GM18873 (cell line): ENCODE results near the gene SPPL2B.
"Not testable (repeated sequence)": the region's sequence is repeated elsewhere in the genome, so short reads cannot be mapped to it uniquely, and the experiment has no call there.

Experiments used
- ATAC-seq: cut with Tn5 transposase; IDR thresholded peaks from one replicate; pipeline ENCODE4 v1.9.1; 2021; ENCODE audit warnings: mild to moderate bottlenecking, moderate library complexity, moderate number of reproducible peaks; ENCODE audit not compliant: unreplicated experiment, low FRiP score

The SPPL2B gene

GRCh38 chr19:2336528-2337328 is 8.2 kb downstream of the SPPL2B start:
- ATAC-seq: no peak

- ATAC-seq: no peak
These were observed 8.8 kb downstream of the SPPL2B start for GRCh38 chr19:2337329-2337707.

GRCh38 chr19:2338055-2338615 is 9.7 kb downstream of the SPPL2B start:
- ATAC-seq: no peak

GRCh38 chr19:2338751-2339643 is 10.5 kb downstream of the SPPL2B start:
- no peak for ATAC-seq

- ATAC-seq: no peak
These were observed 11.3 kb downstream of the SPPL2B start for GRCh38 chr19:2339644-2340310.

GRCh38 chr19:2340496-2341243 is 12.2 kb downstream of the SPPL2B start:
- ATAC-seq: no peak

- ATAC-seq: no peak
These were observed 12.8 kb downstream of the SPPL2B start for GRCh38 chr19:2341244-2341751.

- ATAC-seq: no peak
These were observed 13.5 kb downstream of the SPPL2B start for GRCh38 chr19:2341982-2342381.

- no peak for ATAC-seq
These were observed 14.3 kb downstream of the SPPL2B start for GRCh38 chr19:2342656-2343288.

GRCh38 chr19:2343289-2343982 is 15.0 kb downstream of the SPPL2B start:
- ATAC-seq: no peak

GRCh38 chr19:2344381-2344870 is 15.9 kb downstream of the SPPL2B start:
- no peak for ATAC-seq

GRCh38 chr19:2345076-2345475 is 16.6 kb downstream of the SPPL2B start:
- no peak for ATAC-seq

GRCh38 chr19:2345794-2346663 is 17.5 kb downstream of the SPPL2B start:
- no peak for ATAC-seq

GRCh38 chr19:2349818-2350217 is 21.3 kb downstream of the SPPL2B start:
- ATAC-seq: not testable (repeated sequence)

- no peak for ATAC-seq
These were observed 22.2 kb downstream of the SPPL2B start for GRCh38 chr19:2350656-2351055.

- ATAC-seq: no peak
These were observed 23.1 kb downstream of the SPPL2B start for GRCh38 chr19:2351591-2351990.

- ATAC-seq: no peak
These were observed 23.6 kb downstream of the SPPL2B start for GRCh38 chr19:2352121-2352520.
